H9 (cell line): ENCODE data around the gene SDR42E2. TPM values are rescaled to one million over a fixed set of nuclear protein-coding genes. Genes with fewer than 3 reads are reported as not detected.

ENCODE experiments used
- DNase-seq: peaks from one replicate; pipeline ENCODE4 v3.0.0-alpha.2; 2017
- H2AFZ ChIP-seq: one replicate; pipeline ENCODE4 v1.6.1; 2013; ENCODE audit warnings: mild to moderate bottlenecking, low read length, control low read depth, moderate library complexity
- H2AK5ac ChIP-seq: 2 replicates; pipeline ENCODE4 v1.6.1; 2013; ENCODE audit warnings: low read length, control low read depth, mixed read lengths; ENCODE audit not compliant: insufficient read length
- H2BK120ac ChIP-seq: one replicate; pipeline ENCODE4 v1.6.1; 2013; ENCODE audit warnings: low read depth, mild to moderate bottlenecking, low read length, control low read depth, inconsistent platforms; ENCODE audit not compliant: poor library complexity, severe bottlenecking
- H2BK12ac ChIP-seq: 2 replicates; pipeline ENCODE4 v1.6.1; 2013; ENCODE audit warnings: low read length, control low read depth, mixed read lengths, low read depth; ENCODE audit not compliant: insufficient read length
- H2BK15ac ChIP-seq: 2 replicates; pipeline ENCODE4 v1.6.1; 2013; ENCODE audit warnings: low read depth, low read length, control low read depth
- H2BK20ac ChIP-seq: one replicate; pipeline ENCODE4 v1.6.1; 2013; ENCODE audit warnings: low read depth, mild to moderate bottlenecking, low read length, control low read depth, inconsistent platforms; ENCODE audit not compliant: poor library complexity, severe bottlenecking
- H2BK5ac ChIP-seq: 2 replicates; pipeline ENCODE4 v1.6.1; 2013; ENCODE audit warnings: low read length, control low read depth, mixed read lengths; ENCODE audit not compliant: insufficient read length
- H3K14ac ChIP-seq: 2 replicates; pipeline ENCODE4 v1.6.1; 2013; ENCODE audit warnings: low read length, control low read depth; ENCODE audit not compliant: insufficient read depth
- H3K18ac ChIP-seq: 2 replicates; pipeline ENCODE4 v1.6.1; 2013; ENCODE audit warnings: low read depth, mild to moderate bottlenecking, mixed read lengths, low read length, control low read depth; ENCODE audit not compliant: insufficient read length
- H3K23ac ChIP-seq: 2 replicates; pipeline ENCODE4 v1.6.1; 2013; ENCODE audit warnings: low read length, control low read depth, mixed read lengths, low read depth; ENCODE audit not compliant: insufficient read length
- H3K23me2 ChIP-seq: 2 replicates; pipeline ENCODE4 v1.6.1; 2013; ENCODE audit warnings: low read depth, mild to moderate bottlenecking, mixed read lengths, low read length, control low read depth; ENCODE audit not compliant: insufficient read length, poor library complexity, severe bottlenecking
- H3K27ac ChIP-seq: 2 replicates; pipeline ENCODE4 v1.5.1; 2013; ENCODE audit warnings: low read length, control low read depth, mixed read lengths, low read depth; ENCODE audit not compliant: insufficient read length
- H3K27me3 ChIP-seq: 2 replicates; pipeline ENCODE4 v1.6.1; 2013; ENCODE audit warnings: low read length, control low read depth, inconsistent platforms; ENCODE audit not compliant: insufficient read depth
- H3K4ac ChIP-seq: 2 replicates; pipeline ENCODE4 v1.6.1; 2013; ENCODE audit warnings: low read depth, mild to moderate bottlenecking, control low read depth, inconsistent platforms, low read length, moderate library complexity
- H3K4me1 ChIP-seq: 2 replicates; pipeline ENCODE4 v1.6.1; 2013; ENCODE audit warnings: low read length, control low read depth, inconsistent platforms; ENCODE audit not compliant: insufficient read depth
- H3K4me2 ChIP-seq: 2 replicates; pipeline ENCODE4 v1.6.1; 2013; ENCODE audit warnings: low read length, control low read depth, mixed read lengths; ENCODE audit not compliant: insufficient read length, insufficient read depth
- H3K56ac ChIP-seq: 2 replicates; pipeline ENCODE4 v1.6.1; 2013; ENCODE audit warnings: low read depth, mild to moderate bottlenecking, mixed read lengths, low read length, control low read depth; ENCODE audit not compliant: insufficient read length
- H3K79me1 ChIP-seq: 2 replicates; pipeline ENCODE4 v1.6.1; 2013; ENCODE audit warnings: low read depth, mild to moderate bottlenecking, moderate library complexity, low read length, control low read depth, inconsistent platforms; ENCODE audit not compliant: insufficient read depth, poor library complexity, severe bottlenecking
- H3K79me2 ChIP-seq: 2 replicates; pipeline ENCODE4 v1.6.1; 2013; ENCODE audit warnings: low read length, control low read depth, inconsistent platforms; ENCODE audit not compliant: insufficient read depth
- H3K9ac ChIP-seq: 2 replicates; pipeline ENCODE4 v1.6.1; 2013; ENCODE audit warnings: low read length, control low read depth, mixed read lengths; ENCODE audit not compliant: insufficient read length; ENCODE audit errors: extremely low read depth
- H3K9me3 ChIP-seq: one replicate; pipeline ENCODE4 v1.6.1; 2013; ENCODE audit warnings: low read depth, low read length, inconsistent platforms; ENCODE audit not compliant: control insufficient read depth
- H3T11ph ChIP-seq: one replicate; pipeline ENCODE4 v1.6.1; 2013; ENCODE audit warnings: mild to moderate bottlenecking, low read length, control low read depth, inconsistent platforms
- H4K20me1 ChIP-seq: one replicate; pipeline ENCODE4 v1.6.1; 2013; ENCODE audit not compliant: control insufficient read depth, insufficient read length, insufficient read depth
- H4K5ac ChIP-seq: 2 replicates; pipeline ENCODE4 v1.6.1; 2013; ENCODE audit warnings: low read depth, mild to moderate bottlenecking, mixed read lengths, low read length, control low read depth; ENCODE audit not compliant: insufficient read length
- H4K8ac ChIP-seq: replicated peaks from 2 replicates; pipeline ENCODE4 v1.6.1; 2013; ENCODE audit warnings: low read length, control low read depth, mixed read lengths, low read depth; ENCODE audit not compliant: insufficient read length
- H4K91ac ChIP-seq: 2 replicates; pipeline ENCODE4 v1.6.1; 2013; ENCODE audit warnings: low read depth, mild to moderate bottlenecking, moderate library complexity, mixed read lengths, low read length, control low read depth; ENCODE audit not compliant: insufficient read length
- H3K27ac Mint-ChIP-seq, 3 experiments: 2 replicates in 2 of 3; 3 replicates in 1 of 3; pipeline ENCODE4 v1.8.0; 2020 to 2021; ENCODE audit warnings: mixed read lengths in 3 of 3, mild to moderate bottlenecking in 1 of 3, moderate library complexity in 1 of 3
- H3K27me3 Mint-ChIP-seq: 2 replicates; pipeline ENCODE4 v1.8.0; 2021; ENCODE audit warnings: low read depth, mild to moderate bottlenecking, moderate library complexity, mixed read lengths
- H3K36me3 Mint-ChIP-seq, 3 experiments: 2 replicates in 2 of 3; 3 replicates in 1 of 3; pipeline ENCODE4 v1.8.0; 2020 to 2021; ENCODE audit warnings: low read depth in 3 of 3, mixed read lengths in 3 of 3; ENCODE audit not compliant: insufficient read depth in 1 of 3
- H3K4me1 Mint-ChIP-seq, 2 experiments: 2 replicates each; pipeline ENCODE4 v1.8.0; 2020; ENCODE audit warnings: mixed read lengths in 2 of 2
- H3K4me3 Mint-ChIP-seq, 2 experiments: 2 replicates in 1 of 2; 3 replicates in 1 of 2; pipeline ENCODE4 v1.8.0; 2020 to 2021; ENCODE audit warnings: mild to moderate bottlenecking in 2 of 2, mixed read lengths in 2 of 2, moderate library complexity in 1 of 2
- H3K9me3 Mint-ChIP-seq, 2 experiments: 2 replicates in 1 of 2; 3 replicates in 1 of 2; pipeline ENCODE4 v1.8.0; 2020; ENCODE audit warnings: mild to moderate bottlenecking in 2 of 2, mixed read lengths in 2 of 2, moderate library complexity in 1 of 2
- CTCF ChIP-seq: fragments of 200-600 bp; sonication (generic); conservative IDR thresholded peaks from 3 replicates; pipeline ENCODE4 v1.8.0; 2021; ENCODE audit warnings: antibody characterized with exemption, mild to moderate bottlenecking
- WGBS: extraction: QIAGEN DNeasy Blood & Tissue Kit; methylation state at CpG from one replicate; pipeline ENCODE4 v1.1.7; 2013; ENCODE audit warnings: missing lambda C conversion rate, low lambda C conversion rate, mixed read lengths; ENCODE audit not compliant: insufficient read length; ENCODE audit errors: extremely low coverage; 5-methylcytosine and 5-hydroxymethylcytosine counted together
- total RNA-seq: library from RNA; stranded (reverse); gene quantifications from 2 replicates; pipeline ENCODE4 v1.2.1, GENCODE V29; 2021

SDR42E2 gene
- total RNA-seq, 1 experiment from 2014 or later = 0.09 TPM

GRCh38 chr16:22206013-22206841 lies 43.9 kb downstream of the SDR42E2 start, which contains the start of gene EEF2K:
Gene EEF2K (plus strand): TSS chr16:22206278. CDS start chr16:22225730, 19,452 bp downstream.
- WGBS = no CpG with 5 or more reads among the region's 74 CpGs
- Histone ChIP-seq H4K8ac (no peak within 1 kb of the TSS), H3K23me2 (peaks cover 14% of the 10 kb centered on the region), H3K56ac (no peak within 1 kb of the TSS), H3K9ac (peak within 1 kb of the TSS; percentile 56), H3K79me2 (peaks cover 9% of the 10 kb centered on the region; the same call in 1 of the 2 replicates), H3K27me3 (no peaks in the 10 kb centered on the region), H3K4me1 (peaks cover 5% of the 10 kb centered on the region; the same call in 1 of the 2 replicates), H4K91ac (no peak within 1 kb of the TSS), H3K79me1 (peaks cover 8% of the 10 kb centered on the region), H3K4me2 (peak within 1 kb of the TSS; percentile 89), H3K23ac (no peak within 1 kb of the TSS), H3K14ac (peak within 1 kb of the TSS; percentile 55), H2BK12ac (no peak within 1 kb of the TSS), H2BK15ac (no peak within 1 kb of the TSS), H3K27ac (no peak within 1 kb of the TSS), H4K5ac (no peak within 1 kb of the TSS), H3T11ph (no peak within 1 kb of the TSS), H4K20me1 (no peaks in the 10 kb centered on the region), H3K18ac (no peak within 1 kb of the TSS), H2BK20ac (no peak within 1 kb of the TSS), H2AK5ac (no peak within 1 kb of the TSS), H2BK120ac (no peak within 1 kb of the TSS), H3K9me3 (no peaks in the 10 kb centered on the region), H3K4ac (no peak within 1 kb of the TSS), H2AFZ (no peak within 1 kb of the TSS), H2BK5ac (no peak within 1 kb of the TSS)
- Mint-ChIP-seq H3K4me3 (peak within 1 kb of the TSS; percentile 74 to 97), H3K27ac (peak within 1 kb of the TSS in 1 of 3 experiments; percentile 32; a peak in 2 of 7 replicates), H3K4me1 (peaks cover 15 to 16% of the 10 kb centered on the region in 2 experiments), H3K9me3 (no peaks in the 10 kb centered on the region; a peak in 3 of 5 replicates), H3K36me3 (peaks cover 3 to 12% (median 9%) of the 10 kb centered on the region in 3 experiments; a peak in 4 of 7 replicates), H3K27me3 (no peaks in the 10 kb centered on the region)
- TF ChIP-seq CTCF = peak; percentile 83
- peak; percentile 97 for DNase-seq
